ENCODE results near the gene CDKN1C. TPM values are rescaled to one million over a fixed set of nuclear protein-coding genes. Genes with fewer than 3 reads are reported as not detected.

CDKN1C gene
- total RNA-seq, 1 experiment from 2014 or later: 12.9 TPM

DNA sequence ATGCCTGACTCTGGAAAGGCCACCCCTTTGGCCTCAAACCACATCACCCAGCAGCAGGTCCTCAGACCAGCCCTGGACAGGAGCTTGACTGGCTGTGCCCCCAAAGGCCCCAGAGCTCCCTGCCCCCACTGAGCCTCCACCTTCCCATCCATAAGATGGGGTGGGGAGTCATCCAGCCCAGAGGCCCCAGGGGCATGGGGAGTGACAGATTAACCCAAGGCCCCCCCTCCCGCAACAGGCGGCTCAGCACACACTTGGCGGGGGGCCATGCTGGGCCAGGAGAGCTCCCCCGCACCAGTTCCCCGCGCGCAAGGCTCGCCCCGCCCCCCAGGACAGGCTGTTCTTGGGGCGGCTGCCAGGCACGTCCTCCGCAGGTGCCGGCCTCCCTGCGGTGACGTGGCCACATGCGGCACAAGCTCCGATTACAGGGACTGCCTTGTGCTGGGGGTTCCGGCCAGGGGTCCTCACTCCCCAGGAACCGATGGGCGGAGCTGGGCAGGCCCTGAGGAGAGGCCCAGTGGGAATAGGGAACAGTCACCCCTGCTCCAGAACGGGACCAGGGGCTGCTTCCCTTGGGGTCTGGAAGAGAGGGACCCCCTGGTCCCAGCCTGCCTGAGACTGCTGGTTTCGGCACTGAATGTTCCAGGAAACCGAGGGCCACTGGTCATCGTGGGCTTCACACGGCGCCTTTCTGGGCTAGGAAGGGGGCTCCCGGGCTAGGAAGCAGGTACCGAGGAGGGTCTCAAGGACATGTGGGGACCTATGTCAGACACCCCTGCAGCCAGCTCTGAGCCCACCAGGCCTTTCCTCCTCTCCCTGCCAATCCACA is 5.1 kb upstream of the CDKN1C start:
- Histone ChIP-seq H3K4me1 (ENCODE audit: insufficient read depth, low read length) (peaks cover 28% of the 10 kb centered on the region), H3K4me2 (ENCODE audit: low read length) (peak overlapping the region; percentile 54), H3F3A (ENCODE audit: low read length, unreplicated experiment) (no peaks in the 10 kb centered on the region), H3K27me3 (ENCODE audit: low read length) (no peaks in the 10 kb centered on the region), H3K4me3 (ENCODE audit: low read length) (peak overlapping the region; percentile 12; the same call in 1 of the 2 replicates), H3K9me2 (replicated peaks; ENCODE audit: low read length) (no peaks in the 10 kb centered on the region), H3K36me3 (ENCODE audit: low read depth, low read length) (no peaks in the 10 kb centered on the region), H3K9me3 (ENCODE audit: low read length) (no peaks in the 10 kb centered on the region), H3K9ac (ENCODE audit: low read length) (no peak overlapping the region), H3K27ac (ENCODE audit: low read length) (no peak overlapping the region), H3K79me2 (ENCODE audit: low read length) (no peaks in the 10 kb centered on the region), H2AFZ (ENCODE audit: low read length) (0 out of 2 replicates have a peak overlapping the region, but pooled peaks have one; percentile 36), H4K20me1 (ENCODE audit: low read length) (no peaks in the 10 kb centered on the region)
- ATAC-seq (no peak), DNase-seq (peak; percentile 58)
- ChIA-PET POLR2A (ENCODE audit: unreplicated experiment) (no interaction called here), CTCF (interaction anchor here (0.6 to 3.4 kb wide), 4 partner anchors 36 to 359 kb away, joined by 3 to 40 read pairs (median 12); partner anchors contain the start of gene PHLDA2)
- TF ChIP-seq EZH2 (IDR thresholded peaks at IDR 0.05; ENCODE audit: low read length, unreplicated experiment): no peak
- TF ChIP-seq, protein P1, sequence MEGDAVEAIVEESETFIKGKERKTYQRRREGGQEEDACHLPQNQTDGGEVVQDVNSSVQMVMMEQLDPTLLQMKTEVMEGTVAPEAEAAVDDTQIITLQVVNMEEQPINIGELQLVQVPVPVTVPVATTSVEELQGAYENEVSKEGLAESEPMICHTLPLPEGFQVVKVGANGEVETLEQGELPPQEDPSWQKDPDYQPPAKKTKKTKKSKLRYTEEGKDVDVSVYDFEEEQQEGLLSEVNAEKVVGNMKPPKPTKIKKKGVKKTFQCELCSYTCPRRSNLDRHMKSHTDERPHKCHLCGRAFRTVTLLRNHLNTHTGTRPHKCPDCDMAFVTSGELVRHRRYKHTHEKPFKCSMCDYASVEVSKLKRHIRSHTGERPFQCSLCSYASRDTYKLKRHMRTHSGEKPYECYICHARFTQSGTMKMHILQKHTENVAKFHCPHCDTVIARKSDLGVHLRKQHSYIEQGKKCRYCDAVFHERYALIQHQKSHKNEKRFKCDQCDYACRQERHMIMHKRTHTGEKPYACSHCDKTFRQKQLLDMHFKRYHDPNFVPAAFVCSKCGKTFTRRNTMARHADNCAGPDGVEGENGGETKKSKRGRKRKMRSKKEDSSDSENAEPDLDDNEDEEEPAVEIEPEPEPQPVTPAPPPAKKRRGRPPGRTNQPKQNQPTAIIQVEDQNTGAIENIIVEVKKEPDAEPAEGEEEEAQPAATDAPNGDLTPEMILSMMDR (conservative IDR thresholded peaks at IDR 0.05; ENCODE audit: low read depth, low read length): no peak
- no peak for TF ChIP-seq EZH2phosphoT487 (IDR thresholded peaks at IDR 0.05; ENCODE audit: borderline replicate concordance, low read length)
- TSS peak; percentile 42 for BruUV-seq (replicated peaks)
- intact Hi-C loops (cut with micrococcal nuclease): no loop called here

DNA sequence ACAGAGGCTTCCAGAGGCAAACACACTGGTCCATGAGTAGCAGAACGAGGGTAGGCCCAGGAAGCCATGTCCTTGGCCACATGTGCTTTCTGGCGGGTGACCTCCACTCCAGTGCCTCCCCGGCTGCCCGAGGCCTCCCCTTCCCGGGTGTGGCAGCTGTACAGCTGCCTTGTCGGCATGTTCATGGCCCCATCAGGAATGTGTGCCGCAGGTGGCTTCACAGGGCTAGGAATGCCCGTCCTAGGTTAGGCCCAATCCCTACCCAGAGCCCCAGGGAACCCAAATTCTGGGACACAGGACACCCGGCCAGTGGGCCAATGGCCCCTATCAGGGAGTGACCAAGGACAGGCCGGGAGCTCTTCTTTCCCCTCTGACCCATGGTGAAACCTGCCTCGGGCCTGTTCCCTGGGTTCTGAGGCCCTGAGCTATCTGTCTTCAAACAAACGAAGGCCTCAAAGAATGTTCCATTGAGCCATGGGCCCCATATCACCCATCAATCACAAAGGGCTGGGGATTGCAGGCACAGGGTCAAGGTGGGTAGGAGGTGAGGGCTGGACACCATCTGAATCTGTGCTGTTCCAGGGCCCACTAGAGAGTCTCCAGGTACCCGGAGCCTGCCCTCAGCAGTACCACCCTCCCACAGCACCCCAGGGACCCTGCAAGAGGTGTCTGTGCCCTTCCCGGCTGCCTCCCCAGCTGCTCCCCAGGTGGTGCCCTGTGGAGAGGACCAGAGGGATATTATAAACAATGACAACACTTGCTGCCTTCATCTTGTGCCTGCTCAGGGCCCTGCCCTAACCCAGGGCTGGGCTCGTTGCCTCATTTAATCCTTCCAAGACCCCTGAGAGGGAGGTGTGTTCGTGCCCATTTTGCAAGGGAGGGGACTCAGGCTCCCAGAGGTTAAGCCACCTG is 4.0 kb upstream of the CDKN1C start:
- H4K20me1 ChIP-seq (ENCODE audit: low read length): no peaks in the 10 kb centered on the region
- no peak overlapping the region for H3K4me3 ChIP-seq (ENCODE audit: low read length)
- peaks cover 33% of the 10 kb centered on the region for H3K4me1 ChIP-seq (ENCODE audit: insufficient read depth, low read length)
- H3K4me2 ChIP-seq (ENCODE audit: low read length): no peak overlapping the region
- no peaks in the 10 kb centered on the region for H3F3A ChIP-seq (ENCODE audit: low read length, unreplicated experiment)
- no peaks in the 10 kb centered on the region for H3K27me3 ChIP-seq (ENCODE audit: low read length)
- H3K36me3 ChIP-seq (ENCODE audit: low read depth, low read length): no peaks in the 10 kb centered on the region
- H2AFZ ChIP-seq (ENCODE audit: low read length): no peak overlapping the region
- H3K9me3 ChIP-seq (ENCODE audit: low read length): no peaks in the 10 kb centered on the region
- no peak overlapping the region for H3K27ac ChIP-seq (ENCODE audit: low read length)
- ATAC-seq (no peak), DNase-seq (no peak)
- H3K9me2 ChIP-seq (replicated peaks; ENCODE audit: low read length): no peaks in the 10 kb centered on the region
- POLR2A ChIA-PET (ENCODE audit: unreplicated experiment): interaction anchor here (0.6 kb wide), 1 partner anchor 206 kb away, joined by 4 read pairs; no protein-coding TSS in a partner anchor
- no peaks in the 10 kb centered on the region for H3K79me2 ChIP-seq (ENCODE audit: low read length)
- H3K9ac ChIP-seq (ENCODE audit: low read length): no peak overlapping the region
- TF ChIP-seq, protein P1 (conservative IDR thresholded peaks at IDR 0.05; ENCODE audit: low read depth, low read length): no peak
- no peak for TF ChIP-seq EZH2phosphoT487 (IDR thresholded peaks at IDR 0.05; ENCODE audit: borderline replicate concordance, low read length)
- TF ChIP-seq EZH2 (IDR thresholded peaks at IDR 0.05; ENCODE audit: low read length, unreplicated experiment): no peak
- intact Hi-C loops (cut with micrococcal nuclease): loop anchor here (10.0 kb wide), 1 partner anchor 465 kb away; no protein-coding TSS in a partner anchor
- no TSS peak for BruUV-seq (replicated peaks)
- CTCF ChIA-PET: interaction anchor here (2.1 kb wide), 1 partner anchor 356 kb away, joined by 24 read pairs; no protein-coding TSS in a partner anchor
